ENCODE measurements around the gene SUGP1.

The SUGP1 gene

DNA sequence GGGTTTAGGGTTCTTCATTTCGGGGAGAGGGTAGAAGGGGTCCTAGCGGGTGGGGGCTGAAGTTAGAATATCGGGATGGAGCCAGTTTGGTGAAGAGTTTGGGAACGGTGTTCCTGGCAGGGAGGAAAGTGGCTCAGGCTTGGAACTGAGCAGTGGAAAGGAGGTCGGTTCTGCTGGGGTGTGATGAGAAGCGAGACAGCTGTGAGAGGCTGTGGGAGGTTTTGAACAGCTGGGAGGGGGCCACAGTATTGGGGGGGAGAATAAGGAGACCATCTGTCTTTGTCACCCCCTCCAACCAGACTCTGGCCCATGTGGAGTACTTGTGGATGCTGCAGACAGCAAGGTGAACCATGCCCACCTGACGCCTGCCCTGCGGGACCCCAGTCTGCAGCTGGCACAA, 46.2 kb downstream of the SUGP1 start:
- TF ChIP-seq POLR2A (IDR thresholded peaks at IDR 0.05; ENCODE audit: low read length) (no peak), GATA1 (IDR thresholded peaks at IDR 0.05; ENCODE audit: low read depth, low read length) (no peak)
- no peak for DNase-seq

DNA sequence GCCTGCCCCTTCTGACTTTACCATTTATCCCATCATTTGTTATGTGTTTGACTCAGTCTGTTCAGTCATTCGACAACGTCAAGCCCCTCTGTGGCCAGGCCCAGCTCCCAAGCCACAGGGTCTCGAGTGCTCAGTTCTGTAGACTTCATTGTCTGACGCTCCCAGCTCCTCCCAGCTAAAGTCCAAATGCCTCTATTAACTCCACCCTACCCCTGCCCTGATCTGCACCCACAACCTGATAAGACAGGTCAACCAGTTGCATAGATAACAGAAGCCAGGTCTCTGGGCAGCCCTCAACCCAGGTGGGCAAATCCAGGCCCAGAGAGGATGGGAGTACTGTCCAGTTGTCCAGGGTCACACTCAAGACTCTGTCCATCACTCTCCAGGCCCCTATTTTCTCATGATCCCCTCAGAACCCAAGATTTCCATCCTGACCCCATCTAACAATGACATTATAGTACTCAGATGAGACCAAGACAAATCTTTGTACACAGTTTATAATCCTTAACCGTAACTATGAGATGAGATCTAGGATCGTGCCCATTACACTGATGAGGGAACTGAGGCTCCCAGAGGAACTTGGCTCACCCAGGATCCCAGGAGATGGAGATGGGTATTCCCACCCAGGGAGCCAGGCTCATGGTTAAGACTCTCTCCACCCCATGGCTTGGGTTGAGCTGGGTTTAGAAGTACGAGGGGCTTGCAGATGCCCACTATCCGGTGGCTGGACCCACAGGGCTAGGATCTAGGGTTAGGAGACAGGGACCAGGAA, 48.3 kb downstream of the SUGP1 start:
- TF ChIP-seq POLR2A (IDR thresholded peaks at IDR 0.05; ENCODE audit: low read length): no peak
- no peak for DNase-seq

GRCh38 chr19:19270749-19271571, 49.3 kb downstream of the SUGP1 start:
- DNase-seq: no peak
- TF ChIP-seq GATA1 (IDR thresholded peaks at IDR 0.05; ENCODE audit: low read depth, low read length): no peak
- no peak for TF ChIP-seq POLR2A (IDR thresholded peaks at IDR 0.05; ENCODE audit: low read length)

- no peak for DNase-seq
- TF ChIP-seq POLR2A (IDR thresholded peaks at IDR 0.05; ENCODE audit: low read length) (no peak), GATA1 (IDR thresholded peaks at IDR 0.05; ENCODE audit: low read depth, low read length) (no peak)
Observed at GRCh38 chr19:19269952-19270694, 50.2 kb downstream of the SUGP1 start.

DNA sequence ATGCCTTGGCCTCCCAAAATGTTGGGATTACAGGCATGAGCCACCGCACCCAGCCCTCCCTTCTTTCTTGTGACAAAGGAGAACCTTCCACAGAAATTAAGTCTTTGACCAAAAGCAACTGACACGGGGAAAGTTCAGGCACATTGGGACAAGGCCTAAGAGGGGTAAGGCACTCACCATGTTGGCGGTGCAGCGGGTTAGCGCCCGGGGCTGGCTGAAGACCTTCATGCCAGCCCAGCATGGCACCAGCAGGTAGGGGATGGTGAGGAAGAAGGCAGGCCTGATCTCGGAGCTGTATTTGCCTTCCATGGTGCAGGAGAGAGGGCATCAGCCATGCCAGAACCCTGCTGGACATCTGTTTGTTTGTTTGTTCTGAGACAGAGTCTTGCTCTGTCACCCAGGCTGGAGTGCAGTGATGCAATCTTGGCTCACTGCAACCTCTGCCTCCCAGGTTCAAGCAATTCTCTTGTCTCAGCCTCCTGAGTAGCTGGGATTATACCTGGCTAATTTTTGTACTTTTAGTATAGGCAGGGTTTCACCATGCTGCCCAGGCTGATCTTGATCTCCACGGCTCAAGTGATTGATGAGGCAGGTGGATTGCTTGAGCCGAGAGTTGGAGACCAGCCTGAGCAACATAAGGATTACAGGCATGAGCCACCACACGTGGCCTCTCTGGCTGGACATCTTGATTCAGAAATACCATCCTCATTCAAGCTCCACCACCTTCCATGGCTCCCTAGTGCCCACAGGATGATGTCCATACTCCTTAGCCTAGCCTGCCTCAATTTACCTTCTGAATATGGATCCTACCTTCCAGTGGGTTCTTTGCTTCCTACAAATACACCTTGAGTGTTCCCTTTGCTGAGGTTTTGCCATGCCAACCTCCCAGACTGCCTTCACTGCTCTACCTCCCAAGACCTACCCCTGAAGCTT, 51.6 kb downstream of the SUGP1 start:
- no peak for TF ChIP-seq GATA1 (IDR thresholded peaks at IDR 0.05; ENCODE audit: low read depth, low read length)
- no peak for TF ChIP-seq POLR2A (IDR thresholded peaks at IDR 0.05; ENCODE audit: low read length)
- DNase-seq: no peak

- TF ChIP-seq POLR2A (IDR thresholded peaks at IDR 0.05; ENCODE audit: low read length) (no peak), GATA1 (IDR thresholded peaks at IDR 0.05; ENCODE audit: low read depth, low read length) (no peak)
- DNase-seq: no peak
Observed at GRCh38 chr19:19267305-19267704, 53.0 kb downstream of the SUGP1 start.

- no peak for TF ChIP-seq GATA1 (IDR thresholded peaks at IDR 0.05; ENCODE audit: low read depth, low read length)
- no peak for TF ChIP-seq POLR2A (IDR thresholded peaks at IDR 0.05; ENCODE audit: low read length)
- no peak for DNase-seq
Observed at GRCh38 chr19:19263886-19264487, 56.3 kb downstream of the SUGP1 start.

DNA sequence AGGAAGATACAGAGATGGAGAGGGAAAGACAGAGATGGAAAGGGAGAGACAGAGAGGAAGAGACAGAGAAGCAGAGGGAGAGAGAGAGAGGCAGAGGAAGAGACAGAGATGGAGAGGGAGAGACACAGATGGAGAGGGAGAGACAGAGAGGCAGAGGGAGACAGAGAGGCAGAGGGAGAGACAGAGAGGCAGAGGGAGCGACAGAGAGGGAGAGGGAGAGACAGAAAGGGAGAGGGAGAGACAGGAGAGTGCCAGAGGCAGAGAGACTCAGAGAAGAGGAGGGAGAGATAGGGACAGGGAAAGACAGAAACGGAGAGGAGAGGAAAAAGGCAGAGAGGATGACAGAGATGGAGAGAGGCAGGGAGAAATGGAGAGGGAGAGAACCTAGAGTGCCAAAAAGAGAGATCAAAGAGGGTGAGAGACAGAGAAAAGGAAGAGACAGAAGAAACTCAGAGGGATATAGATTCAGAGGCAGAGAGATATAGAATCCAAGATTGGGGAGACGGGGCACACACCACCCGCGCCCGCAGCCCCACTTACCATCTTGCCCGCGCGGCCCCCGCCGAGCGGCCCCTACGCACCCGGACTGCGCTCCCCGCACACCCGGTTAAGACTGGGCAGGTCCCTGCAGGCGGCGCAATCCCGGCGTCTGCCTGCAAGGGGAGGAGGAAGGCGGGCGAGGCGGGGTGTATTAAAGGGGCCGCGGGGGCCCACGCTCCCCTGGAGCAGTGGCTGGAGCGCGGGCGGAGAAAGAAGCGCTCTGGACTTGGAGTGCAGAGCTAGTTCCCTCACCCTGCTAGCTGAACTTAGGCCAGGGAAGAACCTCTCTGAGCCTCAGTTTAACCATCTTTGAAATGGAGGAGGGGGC, 57.9 kb downstream of the SUGP1 start:
- no peak for DNase-seq
- TF ChIP-seq POLR2A (IDR thresholded peaks at IDR 0.05; ENCODE audit: low read length): no peak
- no peak for TF ChIP-seq GATA1 (IDR thresholded peaks at IDR 0.05; ENCODE audit: low read depth, low read length)

DNA sequence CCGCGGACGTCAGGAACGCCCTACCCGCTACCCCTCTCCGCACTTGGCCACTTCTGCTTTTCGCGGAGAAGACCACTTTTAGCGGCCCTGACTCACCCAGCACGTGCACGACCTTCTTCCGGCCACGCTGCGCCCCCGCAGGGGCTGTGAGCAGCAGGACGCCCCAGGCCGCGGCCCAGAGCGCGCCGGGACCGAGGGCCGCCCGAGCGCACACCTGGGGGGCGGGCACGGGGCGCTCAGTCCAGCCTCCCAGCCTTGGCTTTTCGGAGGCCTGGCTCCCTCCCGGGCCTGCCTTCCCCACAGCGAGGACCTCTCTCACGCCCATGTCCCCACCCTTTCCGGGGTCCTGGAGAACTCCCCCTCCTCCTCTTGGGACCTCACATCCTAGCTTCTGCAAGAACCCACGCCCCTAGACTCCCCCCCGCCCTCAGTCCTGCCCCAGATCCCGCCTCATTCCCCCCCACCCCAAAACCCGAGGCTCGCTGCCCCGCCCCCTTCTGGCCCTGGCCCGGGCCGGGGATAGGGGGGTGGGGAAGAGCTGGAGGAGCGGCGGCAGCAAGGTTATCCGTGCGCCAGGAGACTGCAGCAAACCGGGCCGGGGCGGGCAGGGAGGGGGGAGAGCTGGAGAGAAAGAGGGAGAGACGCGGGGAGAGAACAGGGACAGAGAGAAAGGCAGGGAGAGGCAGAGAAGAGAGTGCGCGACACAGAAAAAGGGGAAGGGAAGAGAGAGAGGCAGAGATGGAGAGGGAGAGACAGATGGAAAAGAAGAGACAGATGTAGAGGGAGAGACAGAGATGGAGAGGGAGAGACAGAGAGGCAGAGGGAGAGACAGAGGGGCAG, 58.7 kb downstream of the SUGP1 start:
- TF ChIP-seq POLR2A (IDR thresholded peaks at IDR 0.05; ENCODE audit: low read length): no peak
- TF ChIP-seq GATA1 (IDR thresholded peaks at IDR 0.05; ENCODE audit: low read depth, low read length): no peak
- no peak for DNase-seq

DNA sequence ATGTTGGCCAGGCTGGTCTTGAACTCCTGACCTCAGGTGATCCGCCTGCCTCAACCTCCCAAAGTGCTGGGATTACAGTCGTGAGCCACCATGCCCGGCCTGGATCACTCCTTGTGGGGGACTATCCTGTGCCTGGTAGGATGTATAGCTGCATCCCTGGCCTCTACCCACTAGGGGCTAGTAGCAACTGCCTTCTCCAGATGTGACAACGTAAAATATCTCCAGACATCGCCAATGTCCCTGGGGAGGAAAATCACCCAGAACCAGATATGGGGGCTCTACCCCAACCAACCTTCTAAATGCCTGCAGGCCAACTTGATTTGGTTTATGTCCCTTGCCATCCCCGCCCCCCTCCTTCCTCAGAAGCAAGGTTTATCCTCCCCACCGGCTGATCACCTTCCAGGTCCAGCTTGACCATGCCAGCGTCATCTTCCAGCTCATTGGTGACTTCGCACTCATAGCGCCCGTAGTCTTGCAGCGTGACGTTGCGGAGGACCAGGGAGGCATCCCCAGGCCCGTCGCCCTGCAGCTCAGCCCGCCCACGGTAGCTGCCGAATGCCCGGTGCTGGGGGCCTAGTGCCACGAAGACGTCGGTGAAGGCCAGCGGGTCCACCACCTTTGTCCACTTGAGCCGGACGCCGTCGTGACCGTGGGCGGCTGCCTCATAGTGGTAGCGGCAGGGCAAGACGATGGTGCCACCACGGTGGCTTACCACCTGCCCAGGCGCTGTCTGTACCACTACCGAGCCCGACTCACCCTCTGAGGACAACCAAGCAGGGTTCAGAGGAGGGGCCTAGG, 59.7 kb downstream of the SUGP1 start:
- TF ChIP-seq POLR2A (IDR thresholded peaks at IDR 0.05; ENCODE audit: low read length) (no peak), GATA1 (IDR thresholded peaks at IDR 0.05; ENCODE audit: low read depth, low read length) (no peak)

More for the DNA sequence above, 59.7 kb downstream of the SUGP1 start:
- no peak for DNase-seq
